Left ventricle myocardium inferior (tissue), 1 donor: ENCODE results near the gene KIAA1217. TPM values are rescaled to one million over a fixed set of nuclear protein-coding genes. Genes with fewer than 3 reads are reported as not detected.
"Not testable (repeated sequence)": the region's sequence is repeated elsewhere in the genome, so short reads cannot be mapped to it uniquely, and the experiment has no call there.

Source experiments
- DNase-seq: peaks from one replicate; pipeline ENCODE4 v3.0.0-alpha.2; 2020
- H3K27ac ChIP-seq: fragments of 200-600 bp; replicated peaks from 2 replicates; pipeline ENCODE4 v1.8.0; 2021
- H3K27me3 ChIP-seq: fragments of 200-600 bp; 2 replicates; pipeline ENCODE4 v1.8.0; 2021; ENCODE audit warnings: low read depth
- H3K36me3 ChIP-seq: fragments of 200-600 bp; 2 replicates; pipeline ENCODE4 v1.8.0; 2021
- H3K4me1 ChIP-seq: fragments of 200-600 bp; 2 replicates; pipeline ENCODE4 v1.8.0; 2021
- H3K4me3 ChIP-seq: fragments of 200-600 bp; 2 replicates; pipeline ENCODE4 v1.8.0; 2021; ENCODE audit warnings: mild to moderate bottlenecking, moderate library complexity
- H3K9me3 ChIP-seq: fragments of 200-600 bp; replicated peaks from 2 replicates; pipeline ENCODE4 v1.8.0; 2021
- CTCF ChIP-seq: fragments of 200-600 bp; IDR thresholded peaks from 2 replicates; pipeline ENCODE4 v1.8.0; 2021; ENCODE audit warnings: antibody characterized with exemption, mild to moderate bottlenecking, borderline replicate concordance
- intact Hi-C: fragments of 100-400 bp; cut with micrococcal nuclease; formaldehyde crosslinking; loops from one replicate; pipeline ENCODE4 v1.11.0; 2022
- total RNA-seq: library from RNA; stranded (reverse); fragmentation: NEBNext Ultra II Directional; extraction: Animal tissue kit (Norgen Biotek cat#: 25700); gene quantifications from one replicate; pipeline ENCODE4 v1.2.1, GENCODE V29; 2021
- donor health status: DM: no; HTN: yes; CAD: no; lungs with severe emphysema.

Gene KIAA1217
- total RNA-seq, 1 donor from 2014 or later: 30.2 TPM

DNA sequence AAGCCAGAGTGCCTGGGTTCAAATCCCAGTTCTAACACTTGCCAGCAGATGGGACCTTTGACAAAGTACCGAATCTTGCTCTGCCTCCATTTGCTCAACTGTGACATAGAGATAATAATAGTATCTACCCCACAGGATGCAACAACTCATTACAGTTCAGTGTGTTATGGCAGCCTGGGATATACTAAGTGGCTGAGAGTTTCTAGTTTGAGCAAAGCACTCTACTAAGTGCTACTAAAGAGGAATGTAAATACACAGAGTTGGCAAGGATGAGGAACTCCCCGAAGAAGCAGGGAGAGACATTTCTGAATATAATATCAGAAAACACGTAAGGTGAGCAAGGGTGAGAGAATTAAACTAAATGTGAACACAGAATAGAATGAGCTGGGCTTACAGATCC is 271.5 kb downstream of the KIAA1217 start:
- DNase-seq: no peak
- Histone ChIP-seq H3K36me3 (peaks cover 13% of the 10 kb centered on the region), H3K4me1 (peaks cover 29% of the 10 kb centered on the region), H3K27ac (no peak overlapping the region), H3K9me3 (no peaks in the 10 kb centered on the region), H3K27me3 (no peaks in the 10 kb centered on the region), H3K4me3 (no peak overlapping the region)
- intact Hi-C loops: no loop called here
- no peak for TF ChIP-seq CTCF

GRCh38 chr10:24481241-24481640 is 272.3 kb downstream of the KIAA1217 start:
- Histone ChIP-seq H3K36me3 (peaks cover 17% of the 10 kb centered on the region), H3K4me3 (no peak overlapping the region), H3K4me1 (peaks cover 30% of the 10 kb centered on the region), H3K27ac (no peak overlapping the region), H3K9me3 (no peaks in the 10 kb centered on the region), H3K27me3 (no peaks in the 10 kb centered on the region)
- DNase-seq: no peak
- no peak for TF ChIP-seq CTCF
- intact Hi-C loops: no loop called here

GRCh38 chr10:24482713-24483112 is 273.8 kb downstream of the KIAA1217 start:
- H3K36me3 ChIP-seq: peaks cover 31% of the 10 kb centered on the region
- peaks cover 30% of the 10 kb centered on the region for H3K4me1 ChIP-seq
- H3K27ac ChIP-seq: peak overlapping the region; percentile 28
- H3K4me3 ChIP-seq, H3K9me3 ChIP-seq, H3K27me3 ChIP-seq, intact Hi-C loops, DNase-seq: not testable (repeated sequence)

- DNase-seq: no peak
- peak overlapping the region; percentile 28 for H3K27ac ChIP-seq
These were observed 274.8 kb downstream of the KIAA1217 start for GRCh38 chr10:24483701-24484100.

GRCh38 chr10:24484771-24485170 is 275.8 kb downstream of the KIAA1217 start:
- H3K36me3 ChIP-seq: peaks cover 26% of the 10 kb centered on the region
- peaks cover 33% of the 10 kb centered on the region for H3K4me1 ChIP-seq
- no peaks in the 10 kb centered on the region for H3K9me3 ChIP-seq
- H3K4me3 ChIP-seq: no peak overlapping the region
- no peak for DNase-seq
- intact Hi-C loops: no loop called here
- peak overlapping the region; percentile 17 for H3K27ac ChIP-seq
- no peak for TF ChIP-seq CTCF
- no peaks in the 10 kb centered on the region for H3K27me3 ChIP-seq

More at GRCh38 chr10:24483701-24484100, 274.8 kb downstream of the KIAA1217 start:
- peaks cover 30% of the 10 kb centered on the region for H3K4me1 ChIP-seq
- TF ChIP-seq CTCF: no peak
- intact Hi-C loops: no loop called here
- no peak overlapping the region for H3K4me3 ChIP-seq
- H3K27me3 ChIP-seq: no peaks in the 10 kb centered on the region
- no peaks in the 10 kb centered on the region for H3K9me3 ChIP-seq
- H3K36me3 ChIP-seq: peaks cover 26% of the 10 kb centered on the region

DNA sequence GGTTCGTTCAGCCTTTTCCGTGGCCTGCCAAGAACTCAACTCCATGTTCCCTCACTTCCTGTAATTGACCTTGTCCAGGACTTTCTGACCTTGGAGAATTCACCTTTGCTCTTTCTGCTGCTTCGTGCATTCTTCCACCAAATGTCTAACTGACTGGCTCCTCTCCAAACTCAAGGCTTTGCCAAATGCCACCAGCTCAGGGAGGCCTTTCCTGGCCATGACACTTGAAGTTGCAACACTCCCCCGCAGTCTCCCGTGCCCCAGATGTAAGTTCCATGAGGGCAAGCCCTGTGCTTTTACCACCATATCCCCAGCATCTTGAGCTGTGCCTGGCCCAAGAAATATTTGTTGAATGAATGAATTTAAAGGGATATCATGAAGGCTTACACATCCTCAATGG is 276.4 kb downstream of the KIAA1217 start:
- peaks cover 33% of the 10 kb centered on the region for H3K4me1 ChIP-seq
- intact Hi-C loops: no loop called here
- TF ChIP-seq CTCF: no peak
- peak overlapping the region; percentile 17 for H3K27ac ChIP-seq
- H3K4me3 ChIP-seq: no peak overlapping the region
- no peaks in the 10 kb centered on the region for H3K9me3 ChIP-seq
- peaks cover 26% of the 10 kb centered on the region for H3K36me3 ChIP-seq
- H3K27me3 ChIP-seq: no peaks in the 10 kb centered on the region
- DNase-seq: no peak
